HUES64 (cell line): Measurements from ENCODE around the gene ALKBH6.

Experiments
- H3K27ac ChIP-seq: 2 replicates; pipeline ENCODE4 v1.7.0; 2013; ENCODE audit warnings: low read depth, low read length, inconsistent platforms
- H3K27me3 ChIP-seq: 2 replicates; pipeline ENCODE4 v1.6.1; 2013; ENCODE audit warnings: mild to moderate bottlenecking, low read length; ENCODE audit not compliant: insufficient read depth
- H3K36me3 ChIP-seq: 2 replicates; pipeline ENCODE4 v1.6.1; 2013; ENCODE audit warnings: mild to moderate bottlenecking, low read length; ENCODE audit not compliant: insufficient read depth
- H3K4me1 ChIP-seq: 2 replicates; pipeline ENCODE4 v1.6.1; 2013; ENCODE audit warnings: mild to moderate bottlenecking, low read length, moderate library complexity; ENCODE audit not compliant: insufficient read depth
- H3K4me3 ChIP-seq: 2 replicates; pipeline ENCODE4 v1.5.1; 2013; ENCODE audit warnings: mild to moderate bottlenecking, low read length, moderate library complexity
- H3K9ac ChIP-seq: 2 replicates; pipeline ENCODE4 v1.6.1; 2013; ENCODE audit warnings: mild to moderate bottlenecking, low read depth, low read length
- H3K9me3 ChIP-seq: 2 replicates; pipeline ENCODE4 v1.6.1; 2013; ENCODE audit warnings: low read depth, low read length; ENCODE audit not compliant: insufficient read depth
- WGBS: fragments of 150-250, 120-280 bp; methylation state at CpG from one replicate; pipeline ENCODE4 v1.1.7; 2013; ENCODE audit warnings: missing lambda C conversion rate; 5-methylcytosine and 5-hydroxymethylcytosine counted together

ALKBH6 gene

DNA sequence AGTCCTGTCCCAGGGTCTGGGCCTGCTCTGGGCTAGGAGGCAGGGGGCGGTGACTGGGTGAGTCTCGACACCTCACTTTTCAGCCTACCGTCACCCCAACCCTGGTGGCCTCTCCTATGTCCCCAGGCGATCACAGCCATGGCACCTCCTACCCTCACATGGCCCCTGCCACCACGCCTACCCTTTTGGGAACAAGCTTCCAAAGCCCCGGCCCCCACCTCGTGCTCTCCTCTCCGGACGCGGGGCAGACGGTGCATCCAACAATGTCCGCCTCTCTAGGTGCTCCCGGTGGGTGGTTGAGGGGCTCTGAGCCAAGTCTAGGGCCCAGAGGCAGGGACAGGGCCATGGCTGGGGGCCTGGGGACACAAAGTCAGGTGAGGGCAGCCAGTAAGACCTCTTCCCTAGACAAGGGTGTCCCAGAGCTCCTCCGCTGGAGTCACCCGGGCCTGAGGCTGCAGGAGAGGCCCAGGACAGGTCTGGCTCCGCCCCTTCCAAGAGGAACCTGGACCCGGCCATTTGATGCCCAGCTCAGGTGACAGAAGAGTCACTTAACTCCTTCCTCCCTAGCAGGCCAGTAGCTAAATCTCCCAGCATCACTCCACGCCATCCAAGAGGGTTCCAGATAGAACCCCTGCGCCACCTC is 5.6 kb downstream of the ALKBH6 start, which contains the start of gene SYNE4:
Gene SYNE4, minus strand, starts transcription at position 478 of the 643 bp plus-strand sequence. Its CDS starts 132 bp downstream, at position 346.
- Histone ChIP-seq H3K4me3 (peak within 1 kb of the TSS; percentile 76), H3K9ac (peak within 1 kb of the TSS; percentile 77), H3K4me1 (peaks cover 6% of the 10 kb centered on the region; the same call in 1 of the 2 replicates), H3K27ac (no peak within 1 kb of the TSS), H3K9me3 (no peaks in the 10 kb centered on the region), H3K36me3 (peaks cover 10% of the 10 kb centered on the region; the same call in 1 of the 2 replicates), H3K27me3 (no peaks in the 10 kb centered on the region)
- WGBS: 43% methylated on average over 19 of the region's 19 CpGs

DNA sequence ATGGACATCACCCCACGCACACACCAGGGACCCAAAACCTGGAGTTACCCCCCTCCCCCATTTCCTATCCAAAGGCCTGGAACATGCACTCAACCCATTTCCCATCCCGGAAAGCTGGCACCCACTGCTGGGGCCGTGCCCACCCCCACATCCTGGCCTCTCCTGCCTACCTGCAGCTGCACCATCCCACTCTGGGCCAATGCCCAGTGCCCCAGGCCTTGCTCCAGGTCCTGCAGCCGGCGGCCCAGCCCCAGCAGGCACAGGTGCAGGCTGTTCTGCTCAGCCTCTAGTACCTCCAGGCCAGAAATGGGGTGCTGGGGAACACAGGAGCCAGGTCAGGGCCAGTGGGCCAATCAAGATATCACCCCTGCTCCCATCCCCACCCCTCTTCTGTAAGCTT is 7.1 kb downstream of the ALKBH6 start:
- Histone ChIP-seq H3K9me3 (no peaks in the 10 kb centered on the region), H3K27me3 (no peaks in the 10 kb centered on the region), H3K9ac (no peak overlapping the region), H3K4me1 (peaks cover 6% of the 10 kb centered on the region; the same call in 1 of the 2 replicates), H3K4me3 (no peak overlapping the region), H3K27ac (no peak overlapping the region), H3K36me3 (peaks cover 17% of the 10 kb centered on the region; the same call in 1 of the 2 replicates)
- WGBS: 91% methylated on average over 5 of the region's 5 CpGs

DNA sequence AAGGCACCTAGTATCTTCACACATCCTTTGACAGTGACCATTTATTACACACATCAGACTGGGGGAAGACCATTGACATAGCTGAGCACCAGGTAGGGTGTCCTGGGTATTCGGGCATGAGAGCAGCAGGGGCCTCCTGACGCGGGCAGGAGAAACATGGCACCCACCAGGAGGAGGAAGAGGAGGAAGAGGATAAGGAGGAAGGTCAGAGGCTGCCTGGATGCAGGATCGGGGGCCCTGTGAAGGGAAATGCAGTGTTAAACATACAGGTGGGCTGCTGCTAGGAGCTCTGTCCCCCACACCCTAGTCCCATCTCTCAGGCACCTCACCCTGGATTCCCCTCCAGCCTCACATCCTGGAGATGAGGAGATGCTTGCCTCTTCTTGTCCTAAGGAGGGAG is 10.7 kb downstream of the ALKBH6 start:
- H3K4me1 ChIP-seq: no peaks in the 10 kb centered on the region

GRCh38 chr19:36001605-36002004 is 12.4 kb downstream of the ALKBH6 start:
- H3K27ac ChIP-seq: no peak overlapping the region
- 93% methylated on average over 3 of the region's 3 CpGs for WGBS
- H3K36me3 ChIP-seq: peaks cover 17% of the 10 kb centered on the region; the same call in 1 of the 2 replicates
- no peak overlapping the region for H3K9ac ChIP-seq
- no peaks in the 10 kb centered on the region for H3K27me3 ChIP-seq
- no peak overlapping the region for H3K4me3 ChIP-seq
- H3K9me3 ChIP-seq: no peaks in the 10 kb centered on the region
- no peaks in the 10 kb centered on the region for H3K4me1 ChIP-seq

More for the DNA sequence above, 10.7 kb downstream of the ALKBH6 start:
- H3K36me3 ChIP-seq: peaks cover 17% of the 10 kb centered on the region; the same call in 1 of the 2 replicates
- 96% methylated on average over 4 of the region's 4 CpGs for WGBS
- H3K4me3 ChIP-seq: no peak overlapping the region
- no peaks in the 10 kb centered on the region for H3K9me3 ChIP-seq
- no peak overlapping the region for H3K9ac ChIP-seq
- H3K27me3 ChIP-seq: no peaks in the 10 kb centered on the region
- no peak overlapping the region for H3K27ac ChIP-seq

DNA sequence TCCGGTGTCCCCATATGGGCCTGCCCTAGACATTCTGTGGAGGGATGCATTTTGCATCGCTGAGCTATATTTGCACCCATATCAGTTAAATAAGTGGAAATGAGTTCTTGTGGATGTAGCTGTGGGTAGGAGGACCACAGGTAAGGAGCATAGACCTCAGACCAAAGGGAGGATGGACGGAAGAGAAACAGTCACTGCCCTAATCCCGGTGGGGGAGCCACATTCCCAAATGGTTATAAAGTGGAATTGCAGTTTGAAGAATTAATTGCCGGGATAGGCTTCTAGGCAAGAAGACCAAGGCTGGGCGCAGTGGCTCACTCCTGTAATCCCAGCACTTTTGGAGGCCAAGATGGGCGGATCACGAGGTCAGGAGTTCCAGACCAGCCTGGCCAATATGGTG is 17.2 kb downstream of the ALKBH6 start:
- no peak overlapping the region for H3K4me3 ChIP-seq

DNA sequence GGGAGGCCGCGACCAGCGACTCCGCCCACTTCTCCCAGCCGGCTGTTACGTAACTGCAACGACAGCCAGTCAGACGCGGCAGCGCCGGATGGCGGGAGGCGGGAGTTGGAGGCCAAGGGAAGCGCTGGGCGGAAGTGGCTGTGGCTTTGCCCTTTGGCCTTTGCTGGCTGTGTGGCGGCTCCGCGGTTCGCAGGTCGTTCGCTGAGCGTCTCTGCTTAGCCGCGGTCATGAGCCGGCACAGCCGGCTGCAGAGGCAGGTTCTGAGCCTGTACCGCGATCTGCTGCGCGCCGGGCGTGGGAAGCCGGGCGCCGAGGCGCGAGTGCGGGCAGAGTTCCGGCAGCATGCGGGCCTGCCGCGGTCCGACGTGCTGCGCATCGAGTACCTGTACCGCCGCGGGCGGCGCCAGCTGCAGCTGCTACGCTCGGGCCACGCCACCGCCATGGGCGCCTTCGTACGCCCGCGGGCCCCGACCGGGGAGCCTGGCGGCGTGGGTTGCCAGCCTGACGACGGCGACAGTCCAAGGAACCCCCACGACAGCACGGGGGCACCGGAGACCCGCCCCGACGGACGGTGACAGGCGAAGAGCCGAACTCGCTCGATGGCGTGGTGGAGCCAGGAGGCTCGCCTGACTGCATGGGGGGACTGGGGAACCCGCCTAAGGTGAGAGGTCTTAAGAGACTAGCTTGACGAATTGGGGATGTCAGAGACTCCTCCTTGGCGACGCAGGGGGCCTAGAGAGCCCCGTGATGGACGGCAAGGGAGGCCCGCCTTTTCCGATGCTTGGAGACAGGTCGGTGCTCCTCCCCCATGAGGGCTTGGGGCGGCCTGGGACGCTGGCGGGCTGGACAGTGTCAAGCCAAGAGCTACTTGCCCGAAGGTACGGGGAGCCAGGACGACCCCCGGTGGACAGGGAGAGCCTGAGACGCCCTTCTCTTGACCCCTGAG is 18.7 kb downstream of the ALKBH6 start, which contains the start of gene SDHAF1:
Gene SDHAF1, plus strand, starts transcription at position 141 of the 946 bp plus-strand sequence. Its CDS starts 87 bp downstream, at position 228.
- WGBS: under 1% methylated on average over 97 of the region's 97 CpGs
- Histone ChIP-seq H3K4me3 (peak within 1 kb of the TSS; percentile 77), H3K27ac (peak within 1 kb of the TSS; percentile 38; the same call in 1 of the 2 replicates), H3K9ac (peak within 1 kb of the TSS; percentile 55), H3K9me3 (no peaks in the 10 kb centered on the region), H3K36me3 (no peaks in the 10 kb centered on the region), H3K4me1 (no peaks in the 10 kb centered on the region), H3K27me3 (no peaks in the 10 kb centered on the region)

More for the DNA sequence above, 17.2 kb downstream of the ALKBH6 start:
- Histone ChIP-seq H3K9me3 (no peaks in the 10 kb centered on the region), H3K4me1 (no peaks in the 10 kb centered on the region), H3K27me3 (no peaks in the 10 kb centered on the region), H3K36me3 (no peaks in the 10 kb centered on the region; the same call in 1 of the 2 replicates), H3K27ac (no peak overlapping the region), H3K9ac (no peak overlapping the region)
- 92% methylated on average over 7 of the region's 8 CpGs for WGBS

GRCh38 chr19:35993923-35994598 is 20.0 kb downstream of the ALKBH6 start:
- Histone ChIP-seq H3K27ac (no peak overlapping the region), H3K9me3 (no peaks in the 10 kb centered on the region), H3K4me1 (no peaks in the 10 kb centered on the region), H3K4me3 (no peak overlapping the region), H3K27me3 (no peaks in the 10 kb centered on the region), H3K36me3 (no peaks in the 10 kb centered on the region), H3K9ac (no peak overlapping the region)
- 89% methylated on average over 49 of the region's 49 CpGs for WGBS

GRCh38 chr19:35992907-35993765 is 20.9 kb downstream of the ALKBH6 start:
- H3K4me3 ChIP-seq: no peak overlapping the region
- H3K27ac ChIP-seq: no peak overlapping the region
- no peaks in the 10 kb centered on the region for H3K4me1 ChIP-seq
- no peaks in the 10 kb centered on the region for H3K27me3 ChIP-seq
- H3K9me3 ChIP-seq: peaks cover 3% of the 10 kb centered on the region; the same call in 1 of the 2 replicates
- 88% methylated on average over 8 of the region's 8 CpGs for WGBS
- no peaks in the 10 kb centered on the region for H3K36me3 ChIP-seq
- H3K9ac ChIP-seq: no peak overlapping the region

DNA sequence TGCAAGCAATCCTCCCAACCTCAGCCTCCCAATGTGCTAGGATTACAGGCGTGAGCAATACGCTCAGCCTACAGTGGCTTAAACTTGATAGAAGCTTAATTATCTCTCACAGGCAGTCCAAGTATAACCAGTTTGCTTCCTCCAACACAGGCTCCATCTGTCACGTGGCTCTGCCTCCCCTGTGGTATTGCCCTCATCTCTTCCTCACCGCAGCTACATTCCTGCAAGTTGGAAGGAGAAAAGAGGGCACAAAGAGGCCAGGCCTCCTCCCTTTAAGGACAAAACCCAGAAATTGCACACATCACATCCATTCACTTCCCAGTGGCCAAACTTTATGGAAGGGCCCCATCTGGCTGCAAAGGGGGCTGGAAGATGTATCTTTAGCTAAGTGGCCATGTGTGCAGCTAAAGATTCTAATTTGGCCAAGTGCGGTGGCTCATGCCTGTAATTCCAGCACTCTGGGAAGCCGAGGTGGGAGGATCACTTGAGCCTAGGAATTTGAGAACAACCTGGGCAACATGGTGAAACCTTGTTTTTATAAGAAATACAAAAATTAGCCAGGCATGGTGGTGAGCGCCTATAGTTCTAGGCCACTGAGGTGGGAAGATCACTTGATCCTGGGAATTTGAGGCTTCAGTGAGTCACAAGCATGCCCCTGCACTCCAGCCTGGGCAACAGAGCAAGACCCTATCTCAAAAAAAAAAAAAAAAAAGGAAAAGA is 22.1 kb downstream of the ALKBH6 start:
- H3K27ac ChIP-seq: no peak overlapping the region
- WGBS: 88% methylated on average over 7 of the region's 7 CpGs
- H3K9me3 ChIP-seq: peaks cover 3% of the 10 kb centered on the region; the same call in 1 of the 2 replicates
- H3K27me3 ChIP-seq: no peaks in the 10 kb centered on the region; the same call in 1 of the 2 replicates
- H3K9ac ChIP-seq: no peak overlapping the region
- no peak overlapping the region for H3K4me3 ChIP-seq
- no peaks in the 10 kb centered on the region for H3K4me1 ChIP-seq
- H3K36me3 ChIP-seq: no peaks in the 10 kb centered on the region
